NT2/D1 (cell line): ENCODE results near the gene ITGA4.

Experiments
- DNase-seq: peaks from one replicate; pipeline ENCODE4 v3.0.0-alpha.2; 2011; ENCODE audit warnings: low read depth, low spot score
- H3K27me3 ChIP-seq: 2 replicates; pipeline ENCODE4 v1.6.0; 2011; ENCODE audit warnings: mild to moderate bottlenecking; ENCODE audit not compliant: insufficient read length, insufficient read depth
- H3K36me3 ChIP-seq: 2 replicates; pipeline ENCODE4 v1.6.1; 2011; ENCODE audit warnings: mild to moderate bottlenecking, low read length, mixed read lengths; ENCODE audit not compliant: insufficient read depth, insufficient read length
- H3K4me1 ChIP-seq: 2 replicates; pipeline ENCODE4 v1.5.1; 2011; ENCODE audit not compliant: insufficient read depth, insufficient read length
- H3K4me3 ChIP-seq: 2 replicates; pipeline ENCODE4 v1.5.1; 2011; ENCODE audit warnings: low read depth; ENCODE audit not compliant: insufficient read length
- H3K9ac ChIP-seq: 2 replicates; pipeline ENCODE4 v1.6.0; 2011; ENCODE audit warnings: low read depth; ENCODE audit not compliant: insufficient read length
- H3K9me3 ChIP-seq: 2 replicates; pipeline ENCODE4 v1.5.1; 2011; ENCODE audit warnings: mild to moderate bottlenecking, low read length; ENCODE audit not compliant: insufficient read depth
- SUZ12 ChIP-seq: IDR thresholded peaks from 2 replicates; pipeline ENCODE4 v1.6.1; 2011; ENCODE audit not compliant: insufficient read length, insufficient read depth; ENCODE audit errors: extremely low read depth
- YY1 ChIP-seq: IDR thresholded peaks from 2 replicates; pipeline ENCODE4 v1.6.1; 2011; ENCODE audit not compliant: insufficient read length, insufficient read depth
- ZNF274 ChIP-seq: IDR thresholded peaks from 2 replicates; pipeline ENCODE4 v1.6.1; 2011; ENCODE audit warnings: mild to moderate bottlenecking, low read depth, low read length

Gene ITGA4

GRCh38 chr2:181566334-181567032 lies 109.3 kb downstream of the ITGA4 start:
- no peak for DNase-seq
- Histone ChIP-seq H3K4me3 (no peak overlapping the region), H3K27me3 (no peaks in the 10 kb centered on the region), H3K36me3 (no peaks in the 10 kb centered on the region), H3K4me1 (no peaks in the 10 kb centered on the region), H3K9ac (no peak overlapping the region), H3K9me3 (no peaks in the 10 kb centered on the region)
- TF ChIP-seq ZNF274 = no peak
- TF ChIP-seq YY1 = no peak
- no peak for TF ChIP-seq SUZ12

GRCh38 chr2:181570059-181570458 lies 112.9 kb downstream of the ITGA4 start:
- no peak overlapping the region for H3K9ac ChIP-seq
- H3K4me3 ChIP-seq = no peak overlapping the region
- no peaks in the 10 kb centered on the region for H3K27me3 ChIP-seq
- no peak for DNase-seq
- TF ChIP-seq YY1 (no peak), ZNF274 (no peak), SUZ12 (no peak)
- no peaks in the 10 kb centered on the region for H3K4me1 ChIP-seq
- no peaks in the 10 kb centered on the region for H3K36me3 ChIP-seq
- H3K9me3 ChIP-seq = no peaks in the 10 kb centered on the region

DNA sequence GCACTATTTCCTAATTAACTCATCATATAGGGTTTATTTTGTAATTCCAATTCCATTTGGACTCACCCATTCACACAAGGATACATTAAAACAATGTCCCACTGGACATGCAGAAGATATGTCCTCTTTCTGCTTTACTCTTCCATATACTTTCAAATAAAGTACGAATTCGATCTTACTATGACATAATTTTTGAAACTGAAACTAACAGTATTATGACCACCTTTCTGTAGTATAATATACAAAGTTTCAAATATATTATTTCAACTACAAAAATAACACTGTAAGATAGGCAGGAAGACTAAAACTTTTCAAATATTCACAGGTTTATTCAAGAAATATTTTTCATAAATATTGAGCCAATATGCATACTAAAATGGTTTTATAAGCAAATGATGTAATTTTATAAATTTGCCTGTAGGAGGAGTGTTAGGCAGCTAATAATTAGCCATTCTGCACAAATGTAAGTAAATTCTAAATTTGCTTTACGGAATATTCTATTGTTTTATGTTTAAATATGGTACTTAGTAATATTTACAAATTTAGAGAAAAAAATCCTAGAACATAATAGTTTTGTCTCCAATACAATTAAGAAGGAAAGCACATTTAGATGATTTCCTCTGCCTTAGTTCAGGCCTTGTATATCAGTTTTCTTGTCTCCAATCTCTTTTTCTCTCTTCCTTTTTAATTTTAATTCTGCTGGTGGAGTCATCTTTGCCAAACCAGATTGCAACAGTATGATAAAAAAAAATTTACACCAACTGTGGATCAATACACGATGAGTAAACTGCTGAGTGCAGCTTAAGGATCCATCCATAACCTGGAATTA lies 113.9 kb downstream of the ITGA4 start:
- Histone ChIP-seq H3K9ac (no peak overlapping the region), H3K4me3 (no peak overlapping the region), H3K4me1 (no peaks in the 10 kb centered on the region), H3K36me3 (no peaks in the 10 kb centered on the region), H3K27me3 (no peaks in the 10 kb centered on the region), H3K9me3 (no peaks in the 10 kb centered on the region)
- no peak for DNase-seq
- TF ChIP-seq SUZ12 (no peak), ZNF274 (no peak), YY1 (no peak)

GRCh38 chr2:181573140-181573736 lies 116.1 kb downstream of the ITGA4 start:
- DNase-seq = peak; percentile 22
- Histone ChIP-seq H3K9ac (no peak overlapping the region), H3K36me3 (no peaks in the 10 kb centered on the region), H3K9me3 (no peaks in the 10 kb centered on the region), H3K4me3 (no peak overlapping the region), H3K4me1 (no peaks in the 10 kb centered on the region), H3K27me3 (no peaks in the 10 kb centered on the region)
- TF ChIP-seq YY1 (no peak), SUZ12 (no peak), ZNF274 (no peak)

GRCh38 chr2:181574321-181574720 lies 117.1 kb downstream of the ITGA4 start:
- no peaks in the 10 kb centered on the region for H3K27me3 ChIP-seq
- H3K36me3 ChIP-seq = no peaks in the 10 kb centered on the region
- H3K9ac ChIP-seq = no peak overlapping the region
- no peak for DNase-seq
- no peaks in the 10 kb centered on the region for H3K9me3 ChIP-seq
- no peaks in the 10 kb centered on the region for H3K4me1 ChIP-seq
- no peak for TF ChIP-seq YY1
- TF ChIP-seq SUZ12 = no peak
- no peak for TF ChIP-seq ZNF274
- no peak overlapping the region for H3K4me3 ChIP-seq

GRCh38 chr2:181575024-181575649 lies 118.0 kb downstream of the ITGA4 start:
- Histone ChIP-seq H3K27me3 (no peaks in the 10 kb centered on the region), H3K9ac (no peak overlapping the region), H3K4me3 (no peak overlapping the region), H3K36me3 (no peaks in the 10 kb centered on the region), H3K9me3 (no peaks in the 10 kb centered on the region), H3K4me1 (no peaks in the 10 kb centered on the region)
- DNase-seq = no peak
- TF ChIP-seq SUZ12 (no peak), YY1 (no peak), ZNF274 (no peak)
